SK-N-SH (cell line): Measurements from ENCODE around the gene HDDC2. TPM values are rescaled to one million over a fixed set of nuclear protein-coding genes. Genes with fewer than 3 reads are reported as not detected.

Source experiments
- CTCF ChIA-PET: fragments of 300-600, 350-600 bp; formaldehyde crosslinking; extraction: SDS; loops from one replicate; lab custom pipeline; 2021; lab: Yijun Ruan, JAX
- POLR2A ChIA-PET: fragments of 350-600 bp; sonication (Branson Sonifier 250); formaldehyde crosslinking; extraction: SDS; loops from one replicate; lab custom pipeline; 2020; ENCODE audit warnings: antibody characterized with exemption, inconsistent platforms; lab: Yijun Ruan, JAX
- DNase-seq: peaks from one replicate; pipeline ENCODE4 v3.0.0; 2012
- H2AFZ ChIP-seq: fragments of 200-600 bp; sonication (generic); 2 replicates; pipeline ENCODE4 v1.8.1; 2016; ENCODE audit warnings: antibody characterized with exemption, mild to moderate bottlenecking, low read depth
- H3F3A ChIP-seq: fragments of 200-600 bp; sonication (generic); replicated peaks from 2 replicates; pipeline ENCODE3; 2016; ENCODE audit warnings: antibody characterized with exemption, mild to moderate bottlenecking; ENCODE audit not compliant: insufficient read depth
- H3K27ac ChIP-seq, 2 experiments: fragments of 200-500 bp in 1 of 2; fragments of 200-600 bp in 1 of 2; sonication (Bioruptor generic) in 1 of 2; sonication (generic), shearing (Covaris generic) in 1 of 2; 2 replicates each; pipeline versions ENCODE4 v1.5.1 to v1.6.1; 2014 to 2016; ENCODE audit warnings: low read depth in 2 of 2, inconsistent platforms in 1 of 2, low read length in 1 of 2, mild to moderate bottlenecking in 1 of 2, mixed read lengths in 1 of 2
- H3K27me3 ChIP-seq: fragments of 200-600 bp; sonication (generic), shearing (Covaris generic); 2 replicates; pipeline ENCODE4 v1.6.1; 2016; ENCODE audit warnings: mixed run types; ENCODE audit not compliant: insufficient read depth
- H3K36me3 ChIP-seq, 2 experiments: fragments of 200-500 bp in 1 of 2; fragments of 200-600 bp in 1 of 2; sonication (Bioruptor generic) in 1 of 2; sonication (generic) in 1 of 2; replicated peaks in 1 of 2; 2 replicates each; pipeline versions ENCODE3 to v1.5.1; 2014 to 2016; ENCODE audit warnings: low read length in 1 of 2, mild to moderate bottlenecking in 1 of 2; ENCODE audit not compliant: insufficient read depth in 2 of 2, control insufficient read depth in 1 of 2
- H3K4me1 ChIP-seq, 2 experiments: fragments of 200-500 bp in 1 of 2; fragments of 200-600 bp in 1 of 2; sonication (Bioruptor generic) in 1 of 2; sonication (generic), shearing (Covaris generic) in 1 of 2; 2 replicates each; pipeline versions ENCODE4 v1.5.1 to v1.6.1; 2014 to 2016; ENCODE audit warnings: low read depth in 1 of 2, low read length in 1 of 2, mixed run types in 1 of 2; ENCODE audit not compliant: insufficient read depth in 2 of 2, control insufficient read depth in 1 of 2
- H3K4me2 ChIP-seq: fragments of 200-600 bp; sonication (generic), shearing (Covaris generic); 2 replicates; pipeline ENCODE4 v1.6.1; 2017; ENCODE audit warnings: mixed run types
- H3K4me3 ChIP-seq, 2 experiments: fragments of 200-500 bp in 1 of 2; fragments of 200-600 bp in 1 of 2; sonication (Bioruptor generic) in 1 of 2; sonication (generic), shearing (Covaris generic) in 1 of 2; 2 replicates each; pipeline versions ENCODE4 v1.5.1 to v1.8.1; 2014 to 2016; ENCODE audit warnings: low read depth in 2 of 2, inconsistent platforms in 1 of 2, low read length in 1 of 2, mild to moderate bottlenecking in 1 of 2, mixed read lengths in 1 of 2, moderate library complexity in 1 of 2
- H3K79me2 ChIP-seq: fragments of 200-600 bp; sonication (generic); 2 replicates; pipeline ENCODE4 v1.8.1; 2017; ENCODE audit warnings: mild to moderate bottlenecking; ENCODE audit not compliant: insufficient read depth
- H3K9ac ChIP-seq: fragments of 200-600 bp; sonication (generic); 2 replicates; pipeline ENCODE4 v1.6.1; 2017; ENCODE audit warnings: mixed run types
- H3K9me2 ChIP-seq: fragments of 200-600 bp; sonication (generic); 2 replicates; pipeline ENCODE4 v1.6.1; 2017; ENCODE audit warnings: mixed run types
- H3K9me3 ChIP-seq: fragments of 200-600 bp; sonication (generic); 2 replicates; pipeline ENCODE4 v1.6.1; 2017; ENCODE audit warnings: mixed run types, mild to moderate bottlenecking, moderate library complexity
- H4K20me1 ChIP-seq: fragments of 200-600 bp; sonication (generic); 2 replicates; pipeline ENCODE4 v1.6.1; 2017; ENCODE audit warnings: mild to moderate bottlenecking, mixed run types; ENCODE audit not compliant: insufficient read depth
- CHD2 ChIP-seq: fragments of 150-350 bp; IDR thresholded peaks from 2 replicates; pipeline ENCODE4 v1.6.1; 2018; ENCODE audit warnings: low read length; ENCODE audit not compliant: partially characterized antibody
- FOXM1 ChIP-seq: IDR thresholded peaks from 2 replicates; pipeline ENCODE4 v1.4.0; 2012; ENCODE audit warnings: low read depth, mild to moderate bottlenecking
- GABPA ChIP-seq: IDR thresholded peaks from 2 replicates; pipeline ENCODE4 v1.4.0; 2012; ENCODE audit warnings: low read depth, mild to moderate bottlenecking
- GATA2 ChIP-seq: sonication (generic); formaldehyde crosslinking; IDR thresholded peaks from 2 replicates; pipeline ENCODE4 v1.5.0; 2020; ENCODE audit warnings: mild to moderate bottlenecking, missing genetic modification reagents
- IRF3 ChIP-seq: fragments of 150-350 bp; IDR thresholded peaks from 2 replicates; pipeline ENCODE4 v1.6.1; 2016; ENCODE audit warnings: mild to moderate bottlenecking, low read depth, low read length
- MEF2A ChIP-seq: IDR thresholded peaks from 2 replicates; pipeline ENCODE4 v1.4.0; 2012; ENCODE audit warnings: low read depth, borderline replicate concordance
- MXI1 ChIP-seq: IDR thresholded peaks from 2 replicates; pipeline ENCODE4 v1.6.1; 2012; ENCODE audit warnings: mild to moderate bottlenecking, low read depth, low read length, improper control_type of control experiment
- NFIC ChIP-seq: IDR thresholded peaks from 2 replicates; pipeline ENCODE4 v1.4.0; 2012; ENCODE audit warnings: borderline replicate concordance
- NRF1 ChIP-seq: IDR thresholded peaks from 2 replicates; pipeline ENCODE4 v1.6.1; 2012; ENCODE audit warnings: low read depth, mild to moderate bottlenecking, low read length
- RCOR1 ChIP-seq: fragments of 150-350 bp; IDR thresholded peaks from 2 replicates; pipeline ENCODE4 v1.6.1; 2017; ENCODE audit warnings: antibody characterized with exemption, low read length
- RFX5 ChIP-seq: IDR thresholded peaks from 2 replicates; pipeline ENCODE4 v1.6.1; 2012; ENCODE audit warnings: mild to moderate bottlenecking, improper control_type of control experiment, low read length
- RXRA ChIP-seq: IDR thresholded peaks from 2 replicates; pipeline ENCODE4 v1.4.0; 2012; ENCODE audit warnings: low read depth, mild to moderate bottlenecking, borderline replicate concordance
- SIN3A ChIP-seq: IDR thresholded peaks from 2 replicates; pipeline ENCODE4 v1.6.1; 2012; ENCODE audit warnings: low read depth, mild to moderate bottlenecking, low read length, moderate library complexity, borderline replicate concordance
- SMC3 ChIP-seq: IDR thresholded peaks from 2 replicates; pipeline ENCODE4 v1.6.1; 2012; ENCODE audit warnings: low read depth, low read length, improper control_type of control experiment
- TEAD4 ChIP-seq: IDR thresholded peaks from 2 replicates; pipeline ENCODE4 v1.4.0; 2012; ENCODE audit warnings: mild to moderate bottlenecking, borderline replicate concordance; ENCODE audit not compliant: insufficient read depth
- ZBTB33 ChIP-seq: IDR thresholded peaks from 2 replicates; pipeline ENCODE4 v1.4.0; 2012; ENCODE audit warnings: low read depth, borderline replicate concordance
- WGBS: methylation state at CpG from one replicate; pipeline ENCODE4 v1.1.6; 2017; ENCODE audit warnings: low lambda C conversion rate; 5-methylcytosine and 5-hydroxymethylcytosine counted together
- polyA plus RNA-seq, 3 experiments: library from polyadenylated mRNA; depleted of rRNA; stranded (reverse); fragments of >200 nt; gene quantifications; 2 replicates each; pipeline ENCODE4 v1.2.3, GENCODE V29; 2012

The HDDC2 gene
- polyA plus RNA-seq, 1 of the 3 experiments (the other 2 are of a cell fraction) = 85.5 TPM

- no peak overlapping the region for H3K4me3 ChIP-seq
- peaks cover 0 to 17% of the 10 kb centered on the region in 2 experiments for H3K36me3 ChIP-seq
- 87% methylated on average over 6 of the region's 8 CpGs for WGBS
- TF ChIP-seq MXI1 = no peak
- no peak for TF ChIP-seq RXRA
- TF ChIP-seq NRF1 = no peak
- no peak for TF ChIP-seq FOXM1
- TF ChIP-seq GATA2 (CRISPR knock-in tag) = no peak
- no peak for TF ChIP-seq RCOR1
- TF ChIP-seq ZBTB33 = no peak
- TF ChIP-seq NFIC = no peak
- TF ChIP-seq GABPA = no peak
- TF ChIP-seq TEAD4 = no peak
- no peak for TF ChIP-seq SIN3A
- no peak for TF ChIP-seq RFX5
- TF ChIP-seq SMC3 = no peak
- no peak for TF ChIP-seq IRF3
- no peak for TF ChIP-seq MEF2A
- H3K27ac ChIP-seq = no peak overlapping the region
- ChIA-PET POLR2A (no interaction called here), CTCF (interaction anchor here (1.2 kb wide), 1 partner anchor 18 kb away, joined by 3 read pairs; no protein-coding TSS in a partner anchor)
- H3K4me1 ChIP-seq = no peaks in the 10 kb centered on the region
- no peak overlapping the region for H3K9ac ChIP-seq
- no peaks in the 10 kb centered on the region for H3F3A ChIP-seq
- no peaks in the 10 kb centered on the region for H3K9me3 ChIP-seq
- H4K20me1 ChIP-seq = no peaks in the 10 kb centered on the region
- H3K9me2 ChIP-seq = no peaks in the 10 kb centered on the region
- no peak overlapping the region for H2AFZ ChIP-seq
- no peaks in the 10 kb centered on the region for H3K79me2 ChIP-seq
- H3K4me2 ChIP-seq = no peak overlapping the region
- no peaks in the 10 kb centered on the region for H3K27me3 ChIP-seq
- DNase-seq = no peak
Measured at GRCh38 chr6:125271486-125272159, 30.1 kb downstream of the HDDC2 start.

- H3K4me2 ChIP-seq = no peak overlapping the region
- H3K79me2 ChIP-seq = no peaks in the 10 kb centered on the region
- no peaks in the 10 kb centered on the region for H3F3A ChIP-seq
- H3K9ac ChIP-seq = no peak overlapping the region
- no peak overlapping the region for H2AFZ ChIP-seq
- no peaks in the 10 kb centered on the region for H3K4me1 ChIP-seq
- TF ChIP-seq CHD2 = no peak
- H3K4me3 ChIP-seq = no peak overlapping the region
- CTCF ChIA-PET = no interaction called here
- H4K20me1 ChIP-seq = no peaks in the 10 kb centered on the region
- H3K9me2 ChIP-seq = no peaks in the 10 kb centered on the region
- no peak for DNase-seq
- no peak overlapping the region for H3K27ac ChIP-seq
- H3K27me3 ChIP-seq = no peaks in the 10 kb centered on the region
- WGBS = 72% methylated on average over 4 of the region's 4 CpGs
- peaks cover 0 to 6% of the 10 kb centered on the region in 2 experiments for H3K36me3 ChIP-seq
- no peaks in the 10 kb centered on the region for H3K9me3 ChIP-seq
- POLR2A ChIA-PET = no interaction called here
Measured at GRCh38 chr6:125270380-125270779, 31.4 kb downstream of the HDDC2 start.
